Parathyroid adenoma (tissue), 2 donors: Measurements from ENCODE around the gene LIMK2.

Source experiments
- H2AFZ ChIP-seq: fragments of 300-600 bp; sonication (generic); one replicate; pipeline ENCODE4 v1.7.0; 2017; ENCODE audit warnings: antibody characterized with exemption, mild to moderate bottlenecking
- H3K27ac ChIP-seq: fragments of 300-600 bp; sonication (generic); one replicate; pipeline ENCODE4 v1.7.0; 2017
- H3K27me3 ChIP-seq: fragments of 300-600 bp; sonication (generic); one replicate; pipeline ENCODE4 v1.7.0; 2017; ENCODE audit warnings: low read length; ENCODE audit not compliant: control insufficient read depth, insufficient read depth
- H3K36me3 ChIP-seq: fragments of 300-600 bp; sonication (generic); one replicate; pipeline ENCODE4 v1.7.0; 2017; ENCODE audit warnings: low read length; ENCODE audit not compliant: control insufficient read depth, insufficient read depth
- H3K4me1 ChIP-seq: fragments of 300-600 bp; sonication (generic); one replicate; pipeline ENCODE4 v1.7.0; 2017; ENCODE audit warnings: control low read depth
- H3K4me2 ChIP-seq: fragments of 300-600 bp; sonication (generic); one replicate; pipeline ENCODE4 v1.7.0; 2017; ENCODE audit warnings: low read length
- H3K4me3 ChIP-seq: fragments of 300-600 bp; sonication (generic); one replicate; pipeline ENCODE4 v1.7.0; 2017; ENCODE audit warnings: low read depth, low read length
- H3K79me2 ChIP-seq: fragments of 300-600 bp; sonication (generic); one replicate; pipeline ENCODE4 v1.7.0; 2017; ENCODE audit warnings: control low read depth
- H3K9ac ChIP-seq: fragments of 300-600 bp; sonication (generic); one replicate; pipeline ENCODE4 v1.7.0; 2017; ENCODE audit warnings: mild to moderate bottlenecking
- H3K9me3 ChIP-seq: fragments of 300-600 bp; sonication (generic); one replicate; pipeline ENCODE4 v1.7.0; 2017; ENCODE audit warnings: low read length; ENCODE audit not compliant: control insufficient read depth
- CTCF ChIP-seq: fragments of 300-600 bp; sonication (generic); IDR thresholded peaks from one replicate; pipeline ENCODE4 v1.7.0; 2017; ENCODE audit warnings: antibody characterized with exemption, mild to moderate bottlenecking
- donor health status: primary hyperparathyroidism.

Gene LIMK2

GRCh38 chr22:31206896-31207687, 5.0 kb upstream of the LIMK2 start:
- H3K27me3 ChIP-seq, result no peaks in the 10 kb centered on the region
- H3K79me2 ChIP-seq, result peaks cover 4% of the 10 kb centered on the region
- no peaks in the 10 kb centered on the region for H3K36me3 ChIP-seq
- H3K9ac ChIP-seq, result no peak overlapping the region
- no peak for TF ChIP-seq CTCF
- H3K27ac ChIP-seq, result peak overlapping the region; percentile 57
- no peak overlapping the region for H3K4me3 ChIP-seq
- no peaks in the 10 kb centered on the region for H3K4me1 ChIP-seq
- no peak overlapping the region for H2AFZ ChIP-seq
- H3K9me3 ChIP-seq, result no peaks in the 10 kb centered on the region
- H3K4me2 ChIP-seq, result peak overlapping the region; percentile 35

- no peaks in the 10 kb centered on the region for H3K36me3 ChIP-seq
- H3K79me2 ChIP-seq, result peaks cover 13% of the 10 kb centered on the region
- H3K4me2 ChIP-seq, result no peak overlapping the region
- peak overlapping the region; percentile 75 for H3K27ac ChIP-seq
- H3K27me3 ChIP-seq, result no peaks in the 10 kb centered on the region
- no peak for TF ChIP-seq CTCF
- no peak overlapping the region for H3K9ac ChIP-seq
- no peak overlapping the region for H3K4me3 ChIP-seq
- no peaks in the 10 kb centered on the region for H3K9me3 ChIP-seq
- no peak overlapping the region for H2AFZ ChIP-seq
- H3K4me1 ChIP-seq, result peaks cover 3% of the 10 kb centered on the region
Observed at GRCh38 chr22:31210556-31211421, 1.3 kb upstream of the LIMK2 start.

- Histone ChIP-seq H3K4me3 (no peak overlapping the region), H3K9ac (no peak overlapping the region), H3K27ac (peak overlapping the region; percentile 75), H3K9me3 (no peaks in the 10 kb centered on the region), H3K4me1 (peaks cover 3% of the 10 kb centered on the region), H2AFZ (peak overlapping the region; percentile 87), H3K79me2 (peaks cover 13% of the 10 kb centered on the region), H3K27me3 (no peaks in the 10 kb centered on the region), H3K36me3 (no peaks in the 10 kb centered on the region), H3K4me2 (no peak overlapping the region)
- no peak for TF ChIP-seq CTCF
Observed at GRCh38 chr22:31211482-31211861, 626 bp upstream of the LIMK2 start.

- TF ChIP-seq CTCF, result no peak
- Histone ChIP-seq H2AFZ (peak overlapping the region; percentile 87), H3K4me1 (peaks cover 9% of the 10 kb centered on the region), H3K36me3 (no peaks in the 10 kb centered on the region), H3K9ac (peak overlapping the region; percentile 37), H3K79me2 (peaks cover 13% of the 10 kb centered on the region), H3K4me3 (peak overlapping the region; percentile 87), H3K9me3 (no peaks in the 10 kb centered on the region), H3K4me2 (peak overlapping the region; percentile 87), H3K27me3 (no peaks in the 10 kb centered on the region), H3K27ac (peak overlapping the region; percentile 75)
Observed at GRCh38 chr22:31212783-31213629, 908 bp downstream of the LIMK2 start.
